Measurements from ENCODE around the gene SUSD3. TPM values are rescaled to one million over a fixed set of nuclear protein-coding genes. Genes with fewer than 3 reads are reported as not detected.

SUSD3 gene
- polyA plus RNA-seq, 2 donors: 0.83 to 1.9 TPM

DNA sequence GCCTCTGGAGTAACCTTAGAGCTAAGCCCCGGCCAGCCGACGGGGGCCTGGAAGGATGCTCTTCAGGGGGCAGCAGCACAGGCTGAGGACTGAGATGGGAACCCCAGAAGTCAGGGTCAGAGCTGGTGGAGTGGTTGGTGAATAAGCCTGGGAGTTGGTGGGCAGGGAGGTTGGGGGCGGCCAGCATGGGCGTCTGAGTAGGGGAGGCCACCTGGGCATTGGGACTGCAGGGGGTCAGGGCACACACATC lies 61.1 kb downstream of the SUSD3 start:
- Histone ChIP-seq H3K36me3 (ENCODE audit: control insufficient read depth in 2 of 2, insufficient read depth in 2 of 2, low read length in 1 of 2) (peaks cover 2 to 10% of the 10 kb centered on the region in 2 donors), H3K4me3 (ENCODE audit: low read depth in 1 of 2, low read length in 2 of 2) (no peak overlapping the region), H3K27ac (ENCODE audit: low read depth in 2 of 2, low read length in 1 of 2) (peak overlapping the region in 1 of 2 donors; percentile 61), H3K4me1 (ENCODE audit: control insufficient read depth in 2 of 2, insufficient read depth in 2 of 2, low read length in 1 of 2) (peaks cover 5 to 10% of the 10 kb centered on the region in 2 donors), H3K9me3 (ENCODE audit: control insufficient read depth in 2 of 2, insufficient read depth in 1 of 2, low read depth in 1 of 2, low read length in 1 of 2) (no peaks in the 10 kb centered on the region), H3K27me3 (ENCODE audit: control insufficient read depth in 1 of 2, insufficient read depth in 2 of 2, low read length in 2 of 2) (no peaks in the 10 kb centered on the region)
- WGBS, 2 donors: 62 to 77% methylated on average over 5 of the region's 5 CpGs

DNA sequence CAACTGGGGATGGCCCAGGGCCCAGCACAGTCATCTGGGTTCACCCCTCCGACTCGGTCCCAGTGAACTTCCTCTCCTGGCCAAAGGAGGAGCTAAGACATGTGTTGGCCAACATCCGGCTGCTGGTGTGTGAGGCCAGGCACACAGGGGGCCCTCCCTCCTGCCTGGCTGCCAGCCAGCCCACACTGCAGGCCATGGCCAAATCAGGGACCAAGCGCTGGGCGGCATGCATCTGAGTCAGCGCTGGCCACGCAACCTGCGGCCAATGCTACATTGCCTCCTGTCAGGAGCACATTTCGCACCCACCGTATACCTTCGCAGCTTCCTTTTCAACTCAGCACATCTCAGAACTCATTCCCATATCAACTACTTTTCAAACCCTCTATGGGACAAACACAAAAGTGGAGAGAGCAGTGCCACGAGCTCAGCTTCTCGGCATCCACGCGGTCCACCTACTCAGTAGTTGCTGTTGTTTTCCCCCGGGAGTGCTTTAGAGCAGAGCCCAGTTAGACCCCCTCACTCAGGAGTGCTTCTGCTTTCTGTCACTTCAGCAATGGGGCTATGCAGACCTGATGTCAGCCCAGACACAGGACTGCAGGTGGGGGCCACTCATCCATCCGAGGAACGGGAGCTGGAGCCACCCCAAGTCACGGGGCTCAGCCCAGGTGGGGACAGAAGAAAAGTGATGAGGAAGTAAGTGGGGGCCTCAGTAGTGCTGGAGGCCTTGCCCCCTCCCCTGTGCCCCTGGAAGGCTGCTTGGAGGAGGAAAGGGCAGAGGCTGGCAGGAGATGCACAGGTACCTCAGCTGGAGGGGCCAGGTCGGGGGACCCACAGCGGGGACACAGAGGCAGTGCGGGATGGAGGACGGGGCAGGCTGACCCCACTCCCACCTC lies 61.7 kb downstream of the SUSD3 start:
- WGBS, 2 donors: 48% methylated on average over 23 of the region's 23 CpGs
- peaks cover 5 to 10% of the 10 kb centered on the region in 2 donors for H3K4me1 ChIP-seq (ENCODE audit: control insufficient read depth in 2 of 2, insufficient read depth in 2 of 2, low read length in 1 of 2)
- H3K9me3 ChIP-seq (ENCODE audit: control insufficient read depth in 2 of 2, insufficient read depth in 1 of 2, low read depth in 1 of 2, low read length in 1 of 2): no peaks in the 10 kb centered on the region
- H3K27me3 ChIP-seq (ENCODE audit: control insufficient read depth in 1 of 2, insufficient read depth in 2 of 2, low read length in 2 of 2): no peaks in the 10 kb centered on the region
- peak overlapping the region in 1 of 2 donors; percentile 66 for H3K27ac ChIP-seq (ENCODE audit: low read depth in 2 of 2, low read length in 1 of 2)
- peaks cover 4 to 14% of the 10 kb centered on the region in 2 donors for H3K36me3 ChIP-seq (ENCODE audit: control insufficient read depth in 2 of 2, insufficient read depth in 2 of 2, low read length in 1 of 2)
- H3K4me3 ChIP-seq (ENCODE audit: low read depth in 1 of 2, low read length in 2 of 2): no peak overlapping the region

GRCh38 chr9:93120846-93121315 lies 62.4 kb downstream of the SUSD3 start:
- Histone ChIP-seq H3K4me1 (ENCODE audit: control insufficient read depth in 2 of 2, insufficient read depth in 2 of 2, low read length in 1 of 2) (peaks cover 5 to 10% of the 10 kb centered on the region in 2 donors), H3K36me3 (ENCODE audit: control insufficient read depth in 2 of 2, insufficient read depth in 2 of 2, low read length in 1 of 2) (peaks cover 4 to 14% of the 10 kb centered on the region in 2 donors), H3K9me3 (ENCODE audit: control insufficient read depth in 2 of 2, insufficient read depth in 1 of 2, low read depth in 1 of 2, low read length in 1 of 2) (no peaks in the 10 kb centered on the region), H3K27me3 (ENCODE audit: control insufficient read depth in 1 of 2, insufficient read depth in 2 of 2, low read length in 2 of 2) (no peaks in the 10 kb centered on the region), H3K4me3 (ENCODE audit: low read depth in 1 of 2, low read length in 2 of 2) (no peak overlapping the region), H3K27ac (ENCODE audit: low read depth in 2 of 2, low read length in 1 of 2) (peak overlapping the region in 1 of 2 donors; percentile 66)
- 88 to 94% methylated on average over 11 of the region's 11 CpGs for WGBS, 2 donors

GRCh38 chr9:93121316-93122241 lies 63.1 kb downstream of the SUSD3 start:
- H3K27ac ChIP-seq (ENCODE audit: low read depth in 2 of 2, low read length in 1 of 2): no peak overlapping the region
- no peaks in the 10 kb centered on the region for H3K9me3 ChIP-seq (ENCODE audit: control insufficient read depth in 2 of 2, insufficient read depth in 1 of 2, low read depth in 1 of 2, low read length in 1 of 2)
- 83% methylated on average over 20 of the region's 20 CpGs for WGBS, 2 donors
- peaks cover 8 to 14% of the 10 kb centered on the region in 2 donors for H3K4me1 ChIP-seq (ENCODE audit: control insufficient read depth in 2 of 2, insufficient read depth in 2 of 2, low read length in 1 of 2)
- H3K4me3 ChIP-seq (ENCODE audit: low read depth in 1 of 2, low read length in 2 of 2): no peak overlapping the region
- H3K27me3 ChIP-seq (ENCODE audit: control insufficient read depth in 1 of 2, insufficient read depth in 2 of 2, low read length in 2 of 2): no peaks in the 10 kb centered on the region
- peaks cover 4 to 14% of the 10 kb centered on the region in 2 donors for H3K36me3 ChIP-seq (ENCODE audit: control insufficient read depth in 2 of 2, insufficient read depth in 2 of 2, low read length in 1 of 2)

- peaks cover 4 to 14% of the 10 kb centered on the region in 2 donors for H3K36me3 ChIP-seq (ENCODE audit: control insufficient read depth in 2 of 2, insufficient read depth in 2 of 2, low read length in 1 of 2)
- H3K27ac ChIP-seq (ENCODE audit: low read depth in 2 of 2, low read length in 1 of 2): no peak overlapping the region
- peaks cover 17 to 22% of the 10 kb centered on the region in 2 donors for H3K4me1 ChIP-seq (ENCODE audit: control insufficient read depth in 2 of 2, insufficient read depth in 2 of 2, low read length in 1 of 2)
- H3K27me3 ChIP-seq (ENCODE audit: control insufficient read depth in 1 of 2, insufficient read depth in 2 of 2, low read length in 2 of 2): no peaks in the 10 kb centered on the region
- 90 to 96% methylated on average over 14 of the region's 14 CpGs for WGBS, 2 donors
- H3K4me3 ChIP-seq (ENCODE audit: low read depth in 1 of 2, low read length in 2 of 2): no peak overlapping the region
- H3K9me3 ChIP-seq (ENCODE audit: control insufficient read depth in 2 of 2, insufficient read depth in 1 of 2, low read depth in 1 of 2, low read length in 1 of 2): no peaks in the 10 kb centered on the region
Measured at GRCh38 chr9:93122721-93123221, 64.3 kb downstream of the SUSD3 start.

GRCh38 chr9:93123561-93124283 lies 65.2 kb downstream of the SUSD3 start:
- Histone ChIP-seq H3K27me3 (ENCODE audit: control insufficient read depth in 1 of 2, insufficient read depth in 2 of 2, low read length in 2 of 2) (no peaks in the 10 kb centered on the region), H3K27ac (ENCODE audit: low read depth in 2 of 2, low read length in 1 of 2) (no peak overlapping the region), H3K9me3 (ENCODE audit: control insufficient read depth in 2 of 2, insufficient read depth in 1 of 2, low read depth in 1 of 2, low read length in 1 of 2) (no peaks in the 10 kb centered on the region), H3K4me1 (ENCODE audit: control insufficient read depth in 2 of 2, insufficient read depth in 2 of 2, low read length in 1 of 2) (peaks cover 23 to 29% of the 10 kb centered on the region in 2 donors), H3K36me3 (ENCODE audit: control insufficient read depth in 2 of 2, insufficient read depth in 2 of 2, low read length in 1 of 2) (peaks cover 4 to 14% of the 10 kb centered on the region in 2 donors), H3K4me3 (ENCODE audit: low read depth in 1 of 2, low read length in 2 of 2) (no peak overlapping the region)
- 80 to 84% methylated on average over 14 of the region's 14 CpGs for WGBS, 2 donors

GRCh38 chr9:93124793-93125192 lies 66.3 kb downstream of the SUSD3 start:
- Histone ChIP-seq H3K36me3 (ENCODE audit: control insufficient read depth in 2 of 2, insufficient read depth in 2 of 2, low read length in 1 of 2) (peaks cover 4 to 14% of the 10 kb centered on the region in 2 donors), H3K27me3 (ENCODE audit: control insufficient read depth in 1 of 2, insufficient read depth in 2 of 2, low read length in 2 of 2) (no peaks in the 10 kb centered on the region), H3K4me1 (ENCODE audit: control insufficient read depth in 2 of 2, insufficient read depth in 2 of 2, low read length in 1 of 2) (peaks cover 28 to 35% of the 10 kb centered on the region in 2 donors), H3K9me3 (ENCODE audit: control insufficient read depth in 2 of 2, insufficient read depth in 1 of 2, low read depth in 1 of 2, low read length in 1 of 2) (no peaks in the 10 kb centered on the region), H3K4me3 (ENCODE audit: low read depth in 1 of 2, low read length in 2 of 2) (no peak overlapping the region), H3K27ac (ENCODE audit: low read depth in 2 of 2, low read length in 1 of 2) (no peak overlapping the region)
- WGBS, 2 donors: 89 to 90% methylated on average over 16 of the region's 16 CpGs

DNA sequence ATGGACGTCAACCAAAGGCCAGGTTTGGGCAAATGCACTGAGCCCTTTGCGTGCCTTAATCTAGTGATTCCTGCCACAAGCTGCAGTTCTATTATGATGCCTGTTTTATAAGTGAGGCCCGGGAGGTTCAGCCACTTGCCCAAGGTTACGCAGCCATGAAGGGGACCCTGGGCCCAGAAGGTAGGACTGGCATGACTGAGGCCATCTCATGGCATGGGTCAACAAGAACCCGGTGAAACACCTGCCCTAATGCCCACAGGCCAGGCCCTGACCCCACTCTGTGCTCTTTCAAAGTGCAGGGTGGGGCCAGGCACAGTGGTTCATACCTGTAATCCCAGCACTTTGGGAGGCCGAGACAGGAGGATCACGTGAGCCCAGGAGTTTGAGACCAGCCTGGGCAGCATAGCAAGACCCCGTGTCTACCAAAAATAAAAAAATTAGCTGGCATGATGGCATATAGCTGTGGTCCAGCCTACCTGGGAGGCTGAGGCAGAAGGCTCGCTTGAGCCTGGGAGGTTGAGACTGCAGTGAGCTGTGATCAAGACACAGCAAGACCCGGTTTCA lies 66.9 kb downstream of the SUSD3 start:
- no peak overlapping the region for H3K27ac ChIP-seq (ENCODE audit: low read depth in 2 of 2, low read length in 1 of 2)
- WGBS, 2 donors: 87 to 93% methylated on average over 10 of the region's 10 CpGs
- peaks cover 4 to 14% of the 10 kb centered on the region in 2 donors for H3K36me3 ChIP-seq (ENCODE audit: control insufficient read depth in 2 of 2, insufficient read depth in 2 of 2, low read length in 1 of 2)
- H3K4me1 ChIP-seq (ENCODE audit: control insufficient read depth in 2 of 2, insufficient read depth in 2 of 2, low read length in 1 of 2): peaks cover 25 to 37% of the 10 kb centered on the region in 2 donors
- H3K9me3 ChIP-seq (ENCODE audit: control insufficient read depth in 2 of 2, insufficient read depth in 1 of 2, low read depth in 1 of 2, low read length in 1 of 2): no peaks in the 10 kb centered on the region
- no peaks in the 10 kb centered on the region for H3K27me3 ChIP-seq (ENCODE audit: control insufficient read depth in 1 of 2, insufficient read depth in 2 of 2, low read length in 2 of 2)
- H3K4me3 ChIP-seq (ENCODE audit: low read depth in 1 of 2, low read length in 2 of 2): no peak overlapping the region

All from esophagus (tissue), 2 donors.